HPDE6-E6E7 (cell line): ENCODE measurements around the gene SLC6A3.
"Not testable (repeated sequence)": the region's sequence is repeated elsewhere in the genome, so short reads cannot be mapped to it uniquely, and the experiment has no call there.

Experiments
- DNase-seq: peaks from one replicate; pipeline ENCODE4 v3.0.0; 2011; ENCODE audit warnings: missing footprints; ENCODE audit errors: extremely low spot score

SLC6A3 gene

GRCh38 chr5:1465117-1465516, 19.9 kb upstream of the SLC6A3 start:
- DNase-seq: no peak

- DNase-seq: no peak
Observed at GRCh38 chr5:1464511-1464910, 19.3 kb upstream of the SLC6A3 start.

- DNase-seq: no peak
Observed at GRCh38 chr5:1464096-1464446, 18.8 kb upstream of the SLC6A3 start.

- no peak for DNase-seq
Observed at GRCh38 chr5:1463326-1464095, 18.3 kb upstream of the SLC6A3 start.

- no peak for DNase-seq
Observed at GRCh38 chr5:1462358-1462757, 17.1 kb upstream of the SLC6A3 start.

GRCh38 chr5:1461396-1461795, 16.2 kb upstream of the SLC6A3 start:
- no peak for DNase-seq

GRCh38 chr5:1460054-1460682, 14.9 kb upstream of the SLC6A3 start:
- no peak for DNase-seq

- DNase-seq: not testable (repeated sequence)
Observed at GRCh38 chr5:1459435-1459834, 14.2 kb upstream of the SLC6A3 start.

- not testable (repeated sequence) for DNase-seq
Observed at GRCh38 chr5:1456110-1456881, 11.1 kb upstream of the SLC6A3 start.

- no peak for DNase-seq
Observed at GRCh38 chr5:1453613-1454012, 8.4 kb upstream of the SLC6A3 start.

GRCh38 chr5:1449081-1449630, 3.9 kb upstream of the SLC6A3 start:
- DNase-seq: no peak

- no peak for DNase-seq
Observed at GRCh38 chr5:1448511-1449011, 3.3 kb upstream of the SLC6A3 start.

GRCh38 chr5:1447671-1448361, 2.6 kb upstream of the SLC6A3 start:
- DNase-seq: no peak

- no peak for DNase-seq
Observed at GRCh38 chr5:1446602-1447343, 1.5 kb upstream of the SLC6A3 start.

GRCh38 chr5:1445689-1446601, 705 bp upstream of the SLC6A3 start:
- DNase-seq: no peak

GRCh38 chr5:1444361-1445189, 665 bp downstream of the SLC6A3 start:
- no peak for DNase-seq

- no peak for DNase-seq
Observed at GRCh38 chr5:1443991-1444360, 1.3 kb downstream of the SLC6A3 start.

GRCh38 chr5:1443171-1443570, 2.1 kb downstream of the SLC6A3 start:
- DNase-seq: no peak
